ENCODE measurements around the gene CDRT15. TPM values are rescaled to one million over a fixed set of nuclear protein-coding genes. Genes with fewer than 3 reads are reported as not detected.

The CDRT15 gene
- total RNA-seq, 1 experiment from 2014 or later, result not detected

GRCh38 chr17:14200354-14200753, 36.3 kb downstream of the CDRT15 start:
- no peak for DNase-seq (ENCODE audit: low spot score)
- CTCF ChIA-PET, result interaction anchor here (0.7 kb wide), 1 partner anchor 12 kb away, joined by 3 read pairs; no protein-coding TSS in a partner anchor
- H3K9me3 Mint-ChIP-seq, result no peaks in the 10 kb centered on the region
- TF ChIP-seq USF1 (CRISPR knock-in tag; IDR thresholded peaks at IDR 0.05) (no peak), ERG (CRISPR knock-in tag; IDR thresholded peaks at IDR 0.05) (no peak), GABPB1 (CRISPR knock-in tag; IDR thresholded peaks at IDR 0.05) (no peak), IRF2 (CRISPR knock-in tag; IDR thresholded peaks at IDR 0.05; ENCODE audit: borderline replicate concordance, low read depth) (no peak), SMAD3 (CRISPR knock-in tag; IDR thresholded peaks at IDR 0.05; ENCODE audit: borderline replicate concordance) (no peak)
- POLR2A ChIA-PET, result no interaction called here
- no peak for ATAC-seq
- H3K27ac Mint-ChIP-seq, result no peak overlapping the region
- no peaks in the 10 kb centered on the region for H3K36me3 Mint-ChIP-seq
- H3K4me3 Mint-ChIP-seq, result no peak overlapping the region
- H3K4me1 Mint-ChIP-seq, result peaks cover 17% of the 10 kb centered on the region
- H3K27me3 Mint-ChIP-seq (ENCODE audit: low read depth), result no peaks in the 10 kb centered on the region

- Mint-ChIP-seq H3K9me3 (no peaks in the 10 kb centered on the region), H3K36me3 (no peaks in the 10 kb centered on the region), H3K27ac (no peak overlapping the region), H3K27me3 (ENCODE audit: low read depth) (no peaks in the 10 kb centered on the region), H3K4me1 (peaks cover 17% of the 10 kb centered on the region), H3K4me3 (no peak overlapping the region)
- ChIA-PET CTCF (interaction anchor here (0.7 to 1.2 kb wide), 3 partner anchors 12 to 43 kb away, joined by 3 read pairs; no protein-coding TSS in a partner anchor), POLR2A (interaction anchor here (0.6 to 0.7 kb wide), 2 partner anchors 23 to 821 kb away, joined by 3 read pairs; no protein-coding TSS in a partner anchor)
- no peak for DNase-seq (ENCODE audit: low spot score)
- no peak for ATAC-seq
- no peak for TF ChIP-seq IRF1 (CRISPR knock-in tag; IDR thresholded peaks at IDR 0.05)
- TF ChIP-seq PRRX2 (CRISPR knock-in tag; IDR thresholded peaks at IDR 0.05), result no peak
- TF ChIP-seq ZNF425 (CRISPR knock-in tag; conservative IDR thresholded peaks at IDR 0.05), result no peak
- TF ChIP-seq ZNF138 (CRISPR knock-in tag; conservative IDR thresholded peaks at IDR 0.05), result no peak
- no peak for TF ChIP-seq ATF1 (CRISPR knock-in tag; IDR thresholded peaks at IDR 0.05)
- TF ChIP-seq CDX4 (CRISPR knock-in tag; IDR thresholded peaks at IDR 0.05; ENCODE audit: borderline replicate concordance), result no peak
- no peak for TF ChIP-seq ATF3 (CRISPR knock-in tag; conservative IDR thresholded peaks at IDR 0.05)
- no peak for TF ChIP-seq USF2 (CRISPR knock-in tag; IDR thresholded peaks at IDR 0.05)
- TF ChIP-seq NR2C2 (CRISPR knock-in tag; IDR thresholded peaks at IDR 0.05), result no peak
- no peak for TF ChIP-seq E2F5 (CRISPR knock-in tag; IDR thresholded peaks at IDR 0.05)
- no peak for TF ChIP-seq TP53 (CRISPR knock-in tag; IDR thresholded peaks at IDR 0.05)
- no peak for TF ChIP-seq MAX (CRISPR knock-in tag; IDR thresholded peaks at IDR 0.05)
- no peak for TF ChIP-seq AFF4 (CRISPR knock-in tag; IDR thresholded peaks at IDR 0.05; ENCODE audit: borderline replicate concordance)
- TF ChIP-seq ZNF232 (CRISPR knock-in tag; IDR thresholded peaks at IDR 0.05), result no peak
- no peak for TF ChIP-seq ELF4 (CRISPR knock-in tag; IDR thresholded peaks at IDR 0.05; ENCODE audit: low read depth)
- TF ChIP-seq CTCF (IDR thresholded peaks at IDR 0.05), result no peak
Observed at GRCh38 chr17:14199601-14200000, 37.1 kb downstream of the CDRT15 start.

All from WTC11 (cell line).